Endothelial cell of umbilical vein (primary cell): Measurements from ENCODE around the gene CASKIN1. TPM values are rescaled to one million over a fixed set of nuclear protein-coding genes. Genes with fewer than 3 reads are reported as not detected.

ENCODE experiments used
- BruUV-seq: library from RNA; stranded (reverse); fragments of 400-500 nt; replicated peaks from 2 replicates; lab custom pipeline; 2021; lab: Mats Ljungman, UMichigan
- CTCF ChIA-PET: fragments of 300-600, 350-600 bp; sonication (Branson Sonifier 250); formaldehyde crosslinking; loops from one replicate; lab custom pipeline; 2021; ENCODE audit warnings: antibody characterized with exemption, inconsistent platforms; lab: Charles Lee
- POLR2A ChIA-PET: fragments of 300-600, 350-600 bp; sonication (Branson Sonifier 250); formaldehyde crosslinking; loops from one replicate; lab custom pipeline; 2021; ENCODE audit warnings: antibody characterized with exemption, inconsistent platforms; lab: Charles Lee
- DNase-seq: peaks from one replicate; pipeline ENCODE4 v3.0.0-alpha.2; 2011; ENCODE audit warnings: low read depth, low spot score
- FAIRE-seq: peaks from 2 replicates; lab custom pipeline; 2011; peaks lifted over from hg19 to GRCh38; lab: Jason Lieb, UNC
- H2AFZ ChIP-seq: 2 replicates; pipeline ENCODE4 v1.6.0; 2012; ENCODE audit warnings: low read depth, low read length, control low read depth, inconsistent platforms
- H3K27ac ChIP-seq: 2 replicates; pipeline ENCODE4 v1.5.1; 2011; ENCODE audit warnings: low read depth, mild to moderate bottlenecking, control low read depth, low read length, moderate library complexity; ENCODE audit not compliant: insufficient read depth
- H3K27me3 ChIP-seq, 2 experiments: 2 replicates each; pipeline versions ENCODE4 v1.6.0 to v1.6.1; 2011; ENCODE audit warnings: low read length in 2 of 2, mixed read lengths in 1 of 2; ENCODE audit not compliant: control insufficient read depth in 2 of 2, insufficient read depth in 2 of 2
- H3K36me3 ChIP-seq, 2 experiments: 2 replicates in 1 of 2; 3 replicates in 1 of 2; pipeline ENCODE4 v1.5.1; 2011; ENCODE audit warnings: low read length in 2 of 2, mild to moderate bottlenecking in 1 of 2, moderate library complexity in 1 of 2; ENCODE audit not compliant: control insufficient read depth in 2 of 2, insufficient read depth in 2 of 2; ENCODE audit errors: extremely low read depth in 1 of 2
- H3K4me1 ChIP-seq: 3 replicates; pipeline ENCODE4 v1.5.1; 2011; ENCODE audit warnings: mild to moderate bottlenecking, low read length; ENCODE audit not compliant: control insufficient read depth, insufficient read depth; ENCODE audit errors: extremely low read depth
- H3K4me2 ChIP-seq: 2 replicates; pipeline ENCODE4 v1.6.1; 2011; ENCODE audit warnings: low read length, control low read depth, mixed read lengths; ENCODE audit not compliant: insufficient read depth
- H3K4me3 ChIP-seq, 3 experiments: fragments of 200-600 bp in 1 of 3; sonication (generic), shearing (Covaris generic) in 1 of 3; replicated peaks in 1 of 3; 2 replicates each; pipeline ENCODE4 v1.5.1; 2011 to 2016; ENCODE audit warnings: control low read depth in 3 of 3, low read length in 3 of 3, mild to moderate bottlenecking in 2 of 3, inconsistent platforms in 1 of 3, low read depth in 1 of 3, moderate library complexity in 1 of 3; ENCODE audit not compliant: insufficient read depth in 1 of 3
- H3K79me2 ChIP-seq: 2 replicates; pipeline ENCODE4 v1.6.0; 2012; ENCODE audit warnings: low read length, inconsistent platforms; ENCODE audit not compliant: control insufficient read depth, insufficient read depth
- H3K9ac ChIP-seq: replicated peaks from 2 replicates; pipeline ENCODE3; 2011; ENCODE audit warnings: low read length, control low read depth; ENCODE audit not compliant: insufficient read depth; ENCODE audit errors: extremely low read depth
- H3K9me1 ChIP-seq: replicated peaks from 3 replicates; pipeline ENCODE4 v1.6.0; 2011; ENCODE audit warnings: mild to moderate bottlenecking, low read length; ENCODE audit not compliant: control insufficient read depth, insufficient read depth; ENCODE audit errors: extremely low read depth
- H3K9me3 ChIP-seq: replicated peaks from 2 replicates; pipeline ENCODE4 v1.5.1; 2012; ENCODE audit warnings: low read length, inconsistent platforms; ENCODE audit not compliant: control insufficient read depth, insufficient read depth
- H4K20me1 ChIP-seq: replicated peaks from 2 replicates; pipeline ENCODE3; 2011; ENCODE audit warnings: mild to moderate bottlenecking, low read length; ENCODE audit not compliant: control insufficient read depth, insufficient read depth; ENCODE audit errors: extremely low read depth
- EZH2 ChIP-seq: IDR thresholded peaks from 2 replicates; pipeline ENCODE4 v1.6.1; 2012; ENCODE audit warnings: borderline replicate concordance, low read depth, mild to moderate bottlenecking, moderate library complexity, low read length, inconsistent platforms; ENCODE audit not compliant: severe bottlenecking
- FOS ChIP-seq: IDR thresholded peaks from 2 replicates; pipeline ENCODE4 v1.6.1; 2011; ENCODE audit warnings: mild to moderate bottlenecking, low read length, moderate library complexity, borderline replicate concordance; ENCODE audit not compliant: insufficient read depth
- GATA2 ChIP-seq: IDR thresholded peaks from 2 replicates; pipeline ENCODE4 v1.7.0; 2011; ENCODE audit warnings: low read depth, mild to moderate bottlenecking, moderate library complexity, mixed read lengths, low read length; ENCODE audit not compliant: insufficient read length, insufficient read depth
- JUN ChIP-seq: IDR thresholded peaks from 2 replicates; pipeline ENCODE4 v1.6.1; 2011; ENCODE audit warnings: borderline replicate concordance, low read depth; ENCODE audit not compliant: insufficient read length, insufficient read depth
- MYC ChIP-seq: IDR thresholded peaks from one replicate; pipeline ENCODE4 v1.6.1; 2011; ENCODE audit warnings: mild to moderate bottlenecking, low read depth, low read length
- POLR2A ChIP-seq: IDR thresholded peaks from 2 replicates; pipeline ENCODE4 v1.6.1; 2012; ENCODE audit warnings: low read depth, mild to moderate bottlenecking, control low read depth, low read length
- POLR2AphosphoS5 ChIP-seq: IDR thresholded peaks from 2 replicates; pipeline ENCODE4 v1.6.1; 2012; ENCODE audit warnings: low read depth, mild to moderate bottlenecking, control low read depth, low read length, moderate library complexity; ENCODE audit not compliant: insufficient read depth
- dilution Hi-C: fragments of 300-500 bp; cut with MboI; formaldehyde crosslinking; loops from one replicate; pipeline ENCODE4 v1.15.0; 2019; ENCODE audit warnings: low sequenced_read_pairs; ENCODE audit not compliant: extremely low pct_ligation_motif_present
- intact Hi-C: fragments of 100-400 bp; cut with micrococcal nuclease; formaldehyde crosslinking; loops from one replicate; pipeline ENCODE4 v1.10.0; 2022
- polyA plus RNA-seq, 4 experiments: library from polyadenylated mRNA; depleted of rRNA in 3 of 4; stranded (reverse) in 3 of 4; unstranded in 1 of 4; fragments of >200 nt; gene quantifications; 2 replicates each; pipeline versions ENCODE4 v1.2.1 to v1.2.3, GENCODE V29; 2011 to 2012; ENCODE audit warnings: missing spikeins in 1 of 4
- total RNA-seq: library from RNA; stranded (reverse); gene quantifications from 2 replicates; pipeline ENCODE4 v1.2.3, GENCODE V29; 2021
- TF ChIP-seq, protein P1 (sequence below): IDR thresholded peaks from 2 replicates; pipeline ENCODE4 v1.6.1; 2011; ENCODE audit not compliant: insufficient read depth, insufficient read length
- TF ChIP-seq, protein P2 (sequence below), 2 donors: IDR thresholded peaks; 1 replicate in 1 of 2; 2 replicates in 1 of 2; pipeline ENCODE4 v1.5.1; 2011; ENCODE audit warnings: low read length in 2 of 2, mild to moderate bottlenecking in 2 of 2, moderate library complexity in 2 of 2, control low read depth in 1 of 2, inconsistent platforms in 1 of 2, low read depth in 1 of 2; ENCODE audit not compliant: insufficient read depth in 1 of 2; ENCODE audit errors: extremely low read depth in 1 of 2

Gene CASKIN1
- total and polyA plus RNA-seq, 2 donors (not counting 3 experiments of a cell fraction or from before 2014, with no cell fraction given), result 0.11 to 0.58 TPM

DNA sequence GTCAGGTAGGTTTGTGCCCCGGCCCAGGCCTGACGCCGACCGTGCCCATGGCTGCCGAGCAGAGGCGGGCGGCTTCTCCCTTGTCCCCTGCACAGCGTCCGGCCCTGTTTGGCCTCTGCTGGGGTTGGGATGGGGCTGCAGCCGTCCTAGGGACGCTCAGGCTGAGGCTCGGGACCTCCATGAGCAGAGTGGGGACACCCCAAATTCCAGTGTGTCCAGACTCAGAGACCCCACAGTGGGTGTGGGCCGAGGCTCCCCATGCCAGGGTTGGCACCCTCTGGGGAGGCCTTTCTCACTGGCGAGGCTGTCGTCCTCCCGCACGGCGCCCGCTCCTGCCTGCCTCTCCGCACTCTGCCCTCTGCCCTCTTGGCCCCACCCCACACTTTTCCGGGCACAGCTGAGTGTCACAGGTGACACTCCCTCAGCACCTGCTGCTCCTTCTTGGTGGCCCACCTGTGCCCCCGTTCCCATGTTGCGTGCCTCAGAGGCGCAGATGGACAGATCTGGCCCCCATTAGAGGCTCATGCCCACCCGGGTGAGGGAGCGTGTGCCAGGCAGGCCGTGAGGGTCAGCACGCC, 24.7 kb downstream of the CASKIN1 start:
- no peaks in the 10 kb centered on the region for H3K9me3 ChIP-seq
- H3K36me3 ChIP-seq, result peaks cover 26 to 57% of the 10 kb centered on the region in 2 experiments
- no TSS peak for BruUV-seq
- no peaks in the 10 kb centered on the region for H3K27me3 ChIP-seq
- H3K27ac ChIP-seq, result peak overlapping the region; percentile 99
- H3K4me2 ChIP-seq, result peak overlapping the region; percentile 65
- no peaks in the 10 kb centered on the region for H3K9me1 ChIP-seq
- H3K4me3 ChIP-seq, result peak overlapping the region; percentile 40 to 71 (median 57)
- intact Hi-C loops (loop anchor here (2.0 kb wide), 2 partner anchors 51 to 79 kb away; partner anchors contain the start of genes E4F1 and ECI1), dilution Hi-C loops (loop anchor here (25.0 kb wide), 1 partner anchor 134 kb away; the partner anchor contains the start of genes NHERF2, NTHL1 and TSC2)
- H2AFZ ChIP-seq, result no peak overlapping the region
- DNase-seq (no peak), FAIRE-seq (no peak)
- ChIA-PET POLR2A (interaction anchor here (0.7 kb wide), 1 partner anchor 17 kb away, joined by 4 read pairs; the partner anchor contains the start of gene TRAF7), CTCF (interaction anchor here (1.0 kb wide), 1 partner anchor 16 kb away, joined by 3 read pairs; the partner anchor contains the start of gene TRAF7)
- peak overlapping the region; percentile 91 for H3K9ac ChIP-seq
- no peak for TF ChIP-seq POLR2A
- TF ChIP-seq MYC, result no peak
- TF ChIP-seq GATA2, result no peak
- TF ChIP-seq, protein P1, sequence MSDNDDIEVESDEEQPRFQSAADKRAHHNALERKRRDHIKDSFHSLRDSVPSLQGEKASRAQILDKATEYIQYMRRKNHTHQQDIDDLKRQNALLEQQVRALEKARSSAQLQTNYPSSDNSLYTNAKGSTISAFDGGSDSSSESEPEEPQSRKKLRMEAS, result no peak
- no peak for TF ChIP-seq JUN
- no peak for TF ChIP-seq FOS
- TF ChIP-seq, protein P2, sequence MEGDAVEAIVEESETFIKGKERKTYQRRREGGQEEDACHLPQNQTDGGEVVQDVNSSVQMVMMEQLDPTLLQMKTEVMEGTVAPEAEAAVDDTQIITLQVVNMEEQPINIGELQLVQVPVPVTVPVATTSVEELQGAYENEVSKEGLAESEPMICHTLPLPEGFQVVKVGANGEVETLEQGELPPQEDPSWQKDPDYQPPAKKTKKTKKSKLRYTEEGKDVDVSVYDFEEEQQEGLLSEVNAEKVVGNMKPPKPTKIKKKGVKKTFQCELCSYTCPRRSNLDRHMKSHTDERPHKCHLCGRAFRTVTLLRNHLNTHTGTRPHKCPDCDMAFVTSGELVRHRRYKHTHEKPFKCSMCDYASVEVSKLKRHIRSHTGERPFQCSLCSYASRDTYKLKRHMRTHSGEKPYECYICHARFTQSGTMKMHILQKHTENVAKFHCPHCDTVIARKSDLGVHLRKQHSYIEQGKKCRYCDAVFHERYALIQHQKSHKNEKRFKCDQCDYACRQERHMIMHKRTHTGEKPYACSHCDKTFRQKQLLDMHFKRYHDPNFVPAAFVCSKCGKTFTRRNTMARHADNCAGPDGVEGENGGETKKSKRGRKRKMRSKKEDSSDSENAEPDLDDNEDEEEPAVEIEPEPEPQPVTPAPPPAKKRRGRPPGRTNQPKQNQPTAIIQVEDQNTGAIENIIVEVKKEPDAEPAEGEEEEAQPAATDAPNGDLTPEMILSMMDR (IDR thresholded peaks at IDR 0.05; ENCODE audit: extremely low read depth in 1 of 2, insufficient read depth in 1 of 2, low read depth in 1 of 2, low read length in 2 of 2), result no peak
- TF ChIP-seq POLR2AphosphoS5, result no peak
- TF ChIP-seq EZH2, result no peak
- no peaks in the 10 kb centered on the region for H4K20me1 ChIP-seq
- H3K4me1 ChIP-seq, result peaks cover 24% of the 10 kb centered on the region
- peaks cover 46% of the 10 kb centered on the region for H3K79me2 ChIP-seq
